GM23338 (cell line): ENCODE results near the gene HNF1A. TPM values are rescaled to one million over a fixed set of nuclear protein-coding genes. Genes with fewer than 3 reads are reported as not detected.
A peak's percentile ranks its signal among the peaks of the same experiment; 100 is the strongest.

Experiments
- ATAC-seq: fragments of 200-7000 bp; cut with Tn5 transposase; 3 replicates; pipeline ENCODE4 v1.9.1; 2020
- DNase-seq: peaks from one replicate; pipeline ENCODE4 v3.0.0-alpha.2; 2015; ENCODE audit warnings: low spot score
- H2AFZ ChIP-seq: fragments of 200-600 bp; sonication (generic); 2 replicates; pipeline ENCODE4 v1.8.0; 2016; ENCODE audit warnings: antibody characterized with exemption, mild to moderate bottlenecking, moderate library complexity
- H3F3A ChIP-seq: fragments of 200-600 bp; sonication (generic); replicated peaks from 2 replicates; pipeline ENCODE4 v1.8.0; 2017; ENCODE audit warnings: antibody characterized with exemption, mixed run types, low read depth
- H3K27ac ChIP-seq: fragments of 200-600 bp; sonication (generic); 2 replicates; pipeline ENCODE4 v1.6.1; 2016; ENCODE audit warnings: low read depth
- H3K27me3 ChIP-seq: fragments of 200-600 bp; sonication (generic); 2 replicates; pipeline ENCODE4 v1.8.0; 2016; ENCODE audit warnings: mild to moderate bottlenecking, mixed run types, moderate library complexity; ENCODE audit not compliant: insufficient read depth
- H3K36me3 ChIP-seq: fragments of 200-600 bp; sonication (generic); 2 replicates; pipeline ENCODE4 v1.8.0; 2016; ENCODE audit warnings: mild to moderate bottlenecking; ENCODE audit not compliant: insufficient read depth
- H3K4me1 ChIP-seq: fragments of 200-600 bp; sonication (generic); 2 replicates; pipeline ENCODE4 v1.8.0; 2016; ENCODE audit warnings: mild to moderate bottlenecking, moderate library complexity; ENCODE audit not compliant: insufficient read depth
- H3K4me2 ChIP-seq: fragments of 200-600 bp; sonication (generic); 2 replicates; pipeline ENCODE4 v1.7.1; 2017; ENCODE audit warnings: mixed run types
- H3K4me3 ChIP-seq: fragments of 200-600 bp; sonication (generic); 2 replicates; pipeline ENCODE4 v1.6.1; 2016; ENCODE audit warnings: mixed run types
- H3K79me2 ChIP-seq: fragments of 200-600 bp; sonication (generic); replicated peaks from 2 replicates; pipeline ENCODE4 v1.8.0; 2017; ENCODE audit warnings: mild to moderate bottlenecking; ENCODE audit not compliant: insufficient read depth
- H3K9me2 ChIP-seq: fragments of 200-600 bp; sonication (generic); 2 replicates; pipeline ENCODE4 v1.8.0; 2017; ENCODE audit not compliant: insufficient read depth
- H4K20me1 ChIP-seq: fragments of 200-600 bp; sonication (generic); replicated peaks from 2 replicates; pipeline ENCODE4 v1.8.0; 2017; ENCODE audit warnings: mild to moderate bottlenecking; ENCODE audit not compliant: insufficient read depth
- H3K27ac Mint-ChIP-seq: 2 replicates; pipeline ENCODE4 v1.8.0; 2020; ENCODE audit warnings: inconsistent platforms, mild to moderate bottlenecking, moderate library complexity, mixed read lengths
- H3K27me3 Mint-ChIP-seq: 3 replicates; pipeline ENCODE4 v1.8.0; 2022; ENCODE audit warnings: low read depth, mild to moderate bottlenecking, moderate library complexity, mixed read lengths, inconsistent platforms; ENCODE audit not compliant: insufficient read depth, poor library complexity
- H3K36me3 Mint-ChIP-seq: 3 replicates; pipeline ENCODE4 v1.8.0; 2021; ENCODE audit warnings: low read depth, mild to moderate bottlenecking, inconsistent platforms, moderate library complexity, mixed read lengths
- H3K4me1 Mint-ChIP-seq: 3 replicates; pipeline ENCODE4 v1.8.0; 2020; ENCODE audit warnings: mild to moderate bottlenecking, inconsistent platforms, mixed read lengths
- H3K4me3 Mint-ChIP-seq: 3 replicates; pipeline ENCODE4 v1.8.0; 2021; ENCODE audit warnings: moderate library complexity, mild to moderate bottlenecking, inconsistent platforms, mixed read lengths
- H3K9me3 Mint-ChIP-seq: 3 replicates; pipeline ENCODE4 v1.8.0; 2020; ENCODE audit warnings: moderate library complexity, mild to moderate bottlenecking, inconsistent platforms, mixed read lengths
- CREB1 ChIP-seq: fragments of 250-450 bp; sonication (Bioruptor Pico); IDR thresholded peaks from 2 replicates; pipeline ENCODE4 v1.5.0; 2020; ENCODE audit warnings: low read depth, mild to moderate bottlenecking, moderate library complexity
- CTCF ChIP-seq, 2 experiments: fragments of 200-600 bp in 1 of 2; sonication (generic) in 1 of 2; conservative IDR thresholded peaks; 2 replicates each; pipeline versions ENCODE4 v1.5.1 to v1.6.1; 2016 to 2017; ENCODE audit warnings: antibody characterized with exemption in 2 of 2, low read depth in 2 of 2, mild to moderate bottlenecking in 2 of 2, moderate library complexity in 1 of 2
- ETS1 ChIP-seq: IDR thresholded peaks from 2 replicates; pipeline ENCODE4 v1.6.1; 2016; ENCODE audit warnings: antibody characterized with exemption
- EZH2 ChIP-seq: fragments of 200-600 bp; sonication (generic); IDR thresholded peaks from one replicate; pipeline ENCODE4 v1.8.0; 2017; ENCODE audit warnings: antibody characterized with exemption, mild to moderate bottlenecking, low read depth; ENCODE audit not compliant: unreplicated experiment
- EZH2phosphoT487 ChIP-seq: fragments of 200-600 bp; sonication (generic); IDR thresholded peaks from one replicate; pipeline ENCODE4 v1.8.1; 2018; ENCODE audit warnings: antibody characterized with exemption; ENCODE audit not compliant: unreplicated experiment
- JUNB ChIP-seq: IDR thresholded peaks from one replicate; pipeline ENCODE4 v1.6.1; 2016; ENCODE audit warnings: antibody characterized with exemption; ENCODE audit not compliant: unreplicated experiment
- NANOG ChIP-seq: IDR thresholded peaks from 2 replicates; pipeline ENCODE4 v1.6.1; 2016; ENCODE audit warnings: antibody characterized with exemption, borderline replicate concordance
- POLR2AphosphoS5 ChIP-seq: IDR thresholded peaks from 2 replicates; pipeline ENCODE4 v1.6.1; 2016; ENCODE audit warnings: antibody characterized with exemption, low read depth
- REST ChIP-seq: IDR thresholded peaks from one replicate; pipeline ENCODE4 v1.6.1; 2018; ENCODE audit warnings: antibody characterized with exemption; ENCODE audit not compliant: unreplicated experiment
- STAT1 ChIP-seq: IDR thresholded peaks from one replicate; pipeline ENCODE4 v1.6.1; 2016; ENCODE audit warnings: antibody characterized with exemption; ENCODE audit not compliant: unreplicated experiment
- ZNF114 ChIP-seq: fragments of 250-450 bp; sonication (Bioruptor Pico); IDR thresholded peaks from 2 replicates; pipeline ENCODE4 v1.5.0; 2020; ENCODE audit warnings: mild to moderate bottlenecking, moderate library complexity
- ZNF331 ChIP-seq: fragments of 250-450 bp; sonication (Bioruptor Pico); IDR thresholded peaks from 2 replicates; pipeline ENCODE4 v1.5.0; 2020; ENCODE audit warnings: low read depth, mild to moderate bottlenecking, moderate library complexity
- ZNF462 ChIP-seq: fragments of 250-450 bp; sonication (Bioruptor Pico); IDR thresholded peaks from 2 replicates; pipeline ENCODE4 v1.5.0; 2020; ENCODE audit warnings: mild to moderate bottlenecking, moderate library complexity
- long read RNA-seq: library from polyadenylated mRNA; unstranded; transcript quantifications from one replicate; pipeline ENCODE4 v2.0.0, GENCODE V29; 2020; ENCODE audit not compliant: unreplicated experiment
- polyA plus RNA-seq: library from polyadenylated mRNA; unstranded; fragments of >200 nt; fragmentation: Nextera tagmentation; extraction: Ambion mirVana; gene quantifications from 2 replicates; pipeline ENCODE4 v1.2.1, GENCODE V29; 2016
- total RNA-seq: library from RNA; depleted of rRNA; stranded (reverse); fragments of >200 nt; shearing (Covaris generic); gene quantifications from 2 replicates; pipeline ENCODE4 v1.2.3, GENCODE V29; 2014; rRNA removed

The HNF1A gene
- total RNA-seq (not detected in 2 replicates), polyA plus RNA-seq (0.10 and 0.11 TPM in 2 replicates)
- long read RNA-seq, partial matches to known transcripts: 0 of 2 reads
- long read RNA-seq, other reads (novel, unspliced or antisense): 2 of 2 reads

- Mint-ChIP-seq H3K4me1 (peaks cover 14% of the 10 kb centered on the region), H3K27ac (no peak within 1 kb of the TSS), H3K27me3 (peaks cover 3% of the 10 kb centered on the region), H3K36me3 (no peaks in the 10 kb centered on the region; the same call in 2 of the 3 replicates), H3K4me3 (no peak within 1 kb of the TSS), H3K9me3 (no peaks in the 10 kb centered on the region; the same call in 2 of the 3 replicates)
- Histone ChIP-seq H3K27ac (no peak within 1 kb of the TSS), H3K79me2 (no peaks in the 10 kb centered on the region), H3K4me1 (peaks cover 9% of the 10 kb centered on the region; the same call in 1 of the 2 replicates), H3K9me2 (no peaks in the 10 kb centered on the region), H3K27me3 (no peaks in the 10 kb centered on the region), H3K36me3 (no peaks in the 10 kb centered on the region), H3K4me3 (no peak within 1 kb of the TSS), H3F3A (no peaks in the 10 kb centered on the region), H3K4me2 (no peak within 1 kb of the TSS), H4K20me1 (no peaks in the 10 kb centered on the region), H2AFZ (peak within 1 kb of the TSS; percentile 95)
- DNase-seq (peak; percentile 16), ATAC-seq (no peak; the same call in 2 of the 3 replicates)
- TF ChIP-seq CREB1 (no peak), ETS1 (no peak), ZNF462 (CRISPR knock-in tag) (no peak), ZNF114 (CRISPR knock-in tag) (no peak), ZNF331 (CRISPR knock-in tag) (no peak), CTCF (conservative IDR thresholded peaks at IDR 0.05; ENCODE audit: low read depth in 2 of 2) (no peak), REST (no peak), EZH2 (no peak), JUNB (no peak), POLR2AphosphoS5 (no peak), EZH2phosphoT487 (no peak), NANOG (no peak), STAT1 (no peak)
Observed at GRCh38 chr12:120978296-120979219, at the start of gene HNF1A. Gene HNF1A (plus strand): TSS chr12:120978543. CDS start chr12:120978769, 226 bp downstream.
